ENCODE measurements around the gene ARHGAP5.
A peak's percentile ranks its signal among the peaks of the same experiment; 100 is the strongest.

The ARHGAP5 gene

DNA sequence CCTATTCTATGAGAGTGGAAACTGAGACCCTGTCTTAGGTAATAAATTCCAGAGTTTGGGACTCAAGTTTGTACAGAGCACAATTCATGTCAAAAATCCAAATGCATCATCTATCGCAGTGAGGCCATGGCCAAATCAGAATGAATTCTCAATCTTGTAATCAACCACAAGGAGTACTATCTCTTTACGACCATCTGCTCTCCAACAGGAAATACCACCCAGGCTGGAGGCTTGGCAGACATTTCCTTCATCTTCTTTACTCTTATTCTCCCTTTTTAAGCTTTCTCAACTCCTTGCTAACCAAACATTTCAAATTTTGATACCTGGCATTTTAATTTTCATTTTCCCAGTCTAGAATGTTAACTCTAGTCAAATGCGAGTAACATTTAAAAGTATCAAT lies 92.1 kb downstream of the ARHGAP5 start:
- DNase-seq (ENCODE audit: extremely low read depth in 1 of 2, low read depth in 1 of 2): no peak

DNA sequence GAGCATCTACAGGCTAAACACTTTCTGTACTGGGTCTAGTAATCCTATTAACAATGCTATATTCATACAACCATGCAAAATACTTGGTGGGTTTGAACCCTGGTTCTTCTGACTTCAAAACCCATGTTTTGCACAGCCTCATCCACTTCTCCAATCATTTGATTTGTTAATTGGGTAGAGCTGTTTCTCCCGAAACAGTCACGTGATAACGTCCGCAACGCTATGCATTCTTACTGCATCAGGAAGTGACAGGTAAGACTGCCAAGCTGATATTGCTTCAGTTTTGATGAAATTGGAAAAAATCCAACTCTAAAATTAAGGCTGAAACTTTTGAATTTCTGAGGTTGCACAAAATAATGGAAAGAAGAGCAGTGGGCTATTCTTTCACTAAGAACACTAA lies 94.4 kb downstream of the ARHGAP5 start:
- DNase-seq (ENCODE audit: extremely low read depth in 1 of 2, low read depth in 1 of 2): no peak

GRCh38 chr14:32183151-32184058 lies 106.3 kb downstream of the ARHGAP5 start:
- DNase-seq (ENCODE audit: extremely low read depth in 1 of 2, low read depth in 1 of 2): no peak

- no peak for DNase-seq (ENCODE audit: extremely low read depth in 1 of 2, low read depth in 1 of 2)
These were observed 108.0 kb downstream of the ARHGAP5 start for GRCh38 chr14:32185097-32185496.

GRCh38 chr14:32186248-32186647 lies 109.1 kb downstream of the ARHGAP5 start:
- no peak for DNase-seq (ENCODE audit: extremely low read depth in 1 of 2, low read depth in 1 of 2)

DNA sequence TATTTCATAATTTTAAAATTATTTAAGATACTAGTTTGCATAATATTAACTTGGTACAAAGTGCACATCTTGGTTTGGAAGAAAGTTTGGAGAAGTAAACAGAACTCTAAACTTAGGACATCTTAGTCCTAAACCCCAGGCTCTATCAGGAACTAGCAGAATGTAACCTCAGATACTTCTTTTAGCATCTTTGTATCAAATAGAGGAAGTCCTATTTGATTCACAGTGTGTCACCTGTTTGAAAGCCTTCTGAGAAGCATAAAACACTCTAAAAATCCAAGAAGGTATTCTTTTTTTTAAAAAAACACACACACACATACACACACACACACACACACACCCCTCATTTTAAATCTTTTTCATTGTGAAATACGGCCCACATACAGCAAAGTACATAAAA lies 112.7 kb downstream of the ARHGAP5 start:
- DNase-seq (ENCODE audit: extremely low read depth in 1 of 2, low read depth in 1 of 2): no peak

DNA sequence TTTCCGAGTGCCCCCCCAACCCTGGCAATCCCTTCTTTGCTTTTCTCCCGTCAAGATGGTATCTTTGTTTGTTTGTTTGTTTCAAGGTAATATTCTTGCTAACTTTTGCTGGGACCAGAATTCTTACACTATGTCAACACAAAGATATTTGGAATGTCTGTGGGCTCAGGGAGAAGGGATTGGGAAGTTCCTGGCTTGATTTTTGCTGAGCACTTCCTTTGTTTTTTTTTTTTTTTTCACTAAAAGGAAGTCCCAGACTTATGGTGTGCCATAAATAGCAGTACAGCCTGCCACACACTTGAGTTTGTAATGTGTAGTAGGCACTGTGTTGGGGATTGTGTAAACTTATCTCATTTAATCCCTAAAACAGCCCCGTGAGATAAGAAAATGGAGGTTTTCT lies 113.6 kb downstream of the ARHGAP5 start:
- DNase-seq (ENCODE audit: extremely low read depth in 1 of 2, low read depth in 1 of 2): no peak

- DNase-seq (ENCODE audit: extremely low read depth in 1 of 2, low read depth in 1 of 2): no peak
These were observed 115.7 kb downstream of the ARHGAP5 start for GRCh38 chr14:32192712-32193373.

DNA sequence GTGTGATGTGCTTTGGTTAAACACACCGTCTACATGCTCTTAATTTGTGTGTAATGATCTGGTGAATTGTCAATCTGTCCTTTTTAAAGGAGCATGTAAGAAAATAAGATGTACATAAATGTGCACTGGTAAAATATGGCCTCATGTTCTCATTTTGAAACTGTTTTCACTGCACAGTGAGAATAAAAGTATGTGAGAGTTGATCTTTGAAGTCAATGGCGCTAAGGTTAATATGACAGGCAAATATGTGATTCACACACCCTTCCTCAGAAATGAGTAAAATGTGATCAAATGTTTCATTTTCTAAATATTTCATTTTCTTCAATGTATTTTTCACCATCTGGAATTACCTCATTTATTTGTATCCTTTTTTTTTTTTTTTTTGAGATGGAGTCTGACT lies 116.4 kb downstream of the ARHGAP5 start:
- no peak for DNase-seq (ENCODE audit: extremely low read depth in 1 of 2, low read depth in 1 of 2)

- DNase-seq (ENCODE audit: extremely low read depth in 1 of 2, low read depth in 1 of 2): no peak
These were observed 118.5 kb downstream of the ARHGAP5 start for GRCh38 chr14:32195636-32196035.

DNA sequence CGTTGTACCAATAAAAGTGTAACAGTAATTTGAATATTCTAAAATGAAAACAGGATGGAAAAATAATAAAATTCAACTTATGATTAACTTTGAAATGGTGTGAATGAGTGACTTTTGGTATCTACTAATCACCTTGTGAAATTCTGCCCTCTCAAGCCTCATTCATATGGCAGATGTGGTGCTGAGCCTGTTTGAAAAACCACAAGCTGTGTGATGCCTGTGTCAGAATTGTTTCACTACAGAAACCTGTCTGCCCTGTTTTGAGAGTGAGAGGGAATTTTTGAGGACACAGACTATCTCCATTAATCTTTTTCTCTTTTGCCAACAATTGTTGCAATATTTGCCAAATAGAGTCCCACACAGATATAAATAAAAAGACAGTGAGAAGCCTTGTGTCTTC lies 120.8 kb downstream of the ARHGAP5 start:
- DNase-seq (ENCODE audit: extremely low read depth in 1 of 2, low read depth in 1 of 2): no peak

- DNase-seq (ENCODE audit: extremely low read depth in 1 of 2, low read depth in 1 of 2): no peak
These were observed 123.5 kb downstream of the ARHGAP5 start for GRCh38 chr14:32200368-32201192.

DNA sequence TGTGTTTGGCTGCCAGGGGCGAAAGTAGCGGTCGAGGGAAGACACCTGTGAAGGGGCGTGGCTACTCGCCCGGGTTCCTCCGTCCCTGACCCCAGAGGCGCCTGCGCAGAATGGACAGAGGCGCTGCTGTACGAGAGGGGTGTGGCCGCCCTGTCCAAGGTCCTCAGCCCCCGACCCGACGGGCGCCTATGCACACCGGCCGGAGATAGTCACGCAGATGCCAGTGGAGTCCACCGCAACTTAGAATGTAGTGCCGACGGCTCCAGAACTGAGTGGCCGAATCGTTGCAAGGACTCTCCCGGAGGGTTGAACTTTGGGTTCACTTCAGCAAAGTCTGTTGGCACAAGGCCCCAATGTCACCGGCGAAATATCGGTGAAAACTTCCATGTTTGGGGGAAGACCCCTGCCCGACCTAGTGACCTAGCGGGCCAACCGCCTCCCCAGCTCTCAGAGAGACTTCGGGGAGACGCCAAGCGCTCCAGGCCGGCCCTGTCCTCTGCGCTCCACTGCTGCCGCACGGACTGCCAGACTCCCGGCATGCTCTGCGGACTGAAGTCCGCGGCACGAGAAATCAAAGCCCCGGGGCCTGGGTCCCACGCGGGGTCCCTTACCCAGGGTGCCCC lies 124.2 kb downstream of the ARHGAP5 start:
- peak; percentile 63 to 76 for DNase-seq (ENCODE audit: extremely low read depth in 1 of 2, low read depth in 1 of 2)

DNA sequence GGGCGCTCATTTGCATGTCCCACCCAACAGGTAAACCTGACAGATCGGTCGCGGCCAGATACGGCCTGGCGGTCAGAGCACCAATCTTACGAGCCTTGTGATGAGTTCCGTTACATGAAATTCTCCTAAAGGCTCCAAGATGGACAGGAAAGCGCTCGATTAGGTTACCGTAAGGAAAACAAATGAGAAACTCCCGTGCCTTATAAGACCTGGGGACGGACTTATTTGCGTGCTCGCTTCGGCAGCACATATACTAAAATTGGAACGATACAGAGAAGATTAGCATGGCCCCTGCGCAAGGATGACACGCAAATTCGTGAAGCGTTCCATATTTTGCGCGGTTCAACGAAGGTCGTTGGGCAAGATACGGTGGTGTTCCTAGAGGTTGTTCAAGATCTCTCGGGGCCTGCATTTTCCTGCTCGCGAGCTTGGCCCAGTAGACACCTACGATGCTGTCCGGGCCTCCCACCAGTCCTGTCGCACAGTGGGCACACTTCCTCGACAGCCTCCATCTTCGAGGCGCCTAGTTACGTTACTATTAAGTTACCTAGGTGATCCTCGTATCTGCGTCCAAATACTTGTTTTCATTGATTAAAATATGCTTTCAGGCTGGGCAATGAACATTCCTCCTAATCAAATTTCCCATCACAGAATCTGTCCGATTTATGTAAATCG lies 124.8 kb downstream of the ARHGAP5 start, which contains the start of gene RNU6-7:
RNU6-7 (plus strand) TSS at position 230 of the 675 bp plus-strand sequence.
- no peak for DNase-seq (ENCODE audit: extremely low read depth in 1 of 2, low read depth in 1 of 2)

DNA sequence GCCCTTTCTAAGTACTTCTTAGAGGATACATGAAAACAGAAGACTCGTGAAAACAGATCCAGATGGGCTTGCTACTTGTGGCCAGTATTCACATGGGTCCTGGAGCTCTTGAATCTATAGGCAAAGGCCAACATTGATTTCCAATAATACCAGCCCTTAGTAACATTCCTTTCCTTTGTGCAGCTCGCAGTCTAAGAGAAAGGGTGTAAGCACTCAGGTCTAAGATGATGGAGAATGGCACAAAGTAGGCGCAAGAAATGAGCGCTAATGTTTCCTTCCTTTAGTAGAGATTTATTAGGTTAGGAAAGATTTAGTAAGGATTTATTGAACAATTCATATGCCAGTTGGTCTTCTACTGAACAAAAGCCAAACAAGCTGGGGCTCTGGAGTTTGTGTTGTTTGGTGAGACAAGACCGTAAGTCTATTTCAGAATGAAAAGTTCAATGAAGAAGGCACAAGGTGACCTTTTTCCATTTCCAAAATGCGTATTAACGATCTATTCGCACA lies 125.4 kb downstream of the ARHGAP5 start:
- no peak for DNase-seq (ENCODE audit: extremely low read depth in 1 of 2, low read depth in 1 of 2)

DNA sequence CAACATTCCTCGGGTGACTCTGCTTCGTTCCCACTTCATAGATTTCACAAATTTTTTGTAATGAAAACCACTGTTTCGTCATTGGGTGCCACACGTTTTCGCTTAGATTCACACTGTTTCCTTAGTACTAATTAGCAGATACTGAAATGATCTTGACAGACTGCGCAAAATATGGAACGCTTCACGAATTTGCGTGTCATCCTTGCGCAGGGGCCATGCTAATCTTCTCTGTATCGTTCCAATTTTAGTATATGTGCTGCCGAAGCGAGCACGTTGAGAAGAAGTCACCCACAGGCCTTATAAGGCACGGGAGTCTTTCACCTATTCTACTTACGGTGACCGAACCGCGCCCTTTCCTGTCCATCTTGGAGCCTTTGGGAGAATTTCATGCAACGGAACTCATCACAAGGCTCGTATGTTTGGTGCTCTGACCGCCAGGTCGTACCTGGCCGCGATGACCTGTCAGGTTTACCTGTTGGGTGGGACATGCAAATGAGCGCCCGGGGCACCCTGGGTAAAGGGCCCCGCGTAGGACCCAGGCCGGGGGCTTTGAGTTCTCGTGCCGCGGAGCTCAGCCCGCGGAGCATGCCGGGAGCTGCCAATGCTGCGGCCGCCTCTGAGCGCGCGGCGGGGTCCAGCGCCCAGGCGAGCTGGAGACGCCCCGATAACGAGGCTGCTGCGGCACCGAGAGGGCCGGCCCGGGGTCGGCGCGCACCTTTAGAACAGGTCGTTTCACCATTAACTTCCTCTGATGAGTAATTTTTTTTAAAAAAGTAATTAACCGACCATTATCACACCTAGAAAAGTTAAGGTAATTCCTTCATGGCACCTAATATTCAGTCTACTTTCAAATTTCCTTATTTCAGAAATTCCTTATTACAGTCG lies 126.1 kb downstream of the ARHGAP5 start, which contains the start of gene RNU6-8:
RNU6-8 (minus strand) TSS at position 272 of the 885 bp plus-strand sequence.
- DNase-seq (ENCODE audit: extremely low read depth in 1 of 2, low read depth in 1 of 2): peak; percentile 59 to 80

GRCh38 chr14:32203928-32204357 lies 126.8 kb downstream of the ARHGAP5 start:
- DNase-seq (ENCODE audit: extremely low read depth in 1 of 2, low read depth in 1 of 2): no peak

GRCh38 chr14:32205554-32205953 lies 128.4 kb downstream of the ARHGAP5 start:
- DNase-seq (ENCODE audit: extremely low read depth in 1 of 2, low read depth in 1 of 2): no peak

- no peak for DNase-seq (ENCODE audit: extremely low read depth in 1 of 2, low read depth in 1 of 2)
These were observed 128.9 kb downstream of the ARHGAP5 start for GRCh38 chr14:32205984-32206383.

Measured in stimulated activated CD8-positive, alpha-beta memory T cell treated with anti-CD3 and anti-CD28 coated beads, Interleukin-7, amount 100 ng/mL, for 48 hours (primary cell).